ENCODE data around the gene DGCR2. TPM values are rescaled to one million over a fixed set of nuclear protein-coding genes. Genes with fewer than 3 reads are reported as not detected.

The DGCR2 gene
- total and polyA plus RNA-seq, 10 of the 15 experiments (the other 5 are each of a cell fraction or from before 2014, with no cell fraction given) = 0.19 to 28.4 (median 16.0) TPM

- Histone ChIP-seq H2AFZ (ENCODE audit: control insufficient read depth, low read depth, low read length) (no peak overlapping the region), H3K27me3 (replicated peaks in 1 of 2; ENCODE audit: control insufficient read depth in 2 of 2, insufficient read depth in 2 of 2, low read length in 1 of 2) (no peaks in the 10 kb centered on the region), H3K79me2 (ENCODE audit: control insufficient read depth, insufficient read depth, low read length) (peaks cover 74% of the 10 kb centered on the region), H3K4me1 (ENCODE audit: control insufficient read depth, insufficient read depth, low read length) (peaks cover 21% of the 10 kb centered on the region), H3K9me3 (replicated peaks; ENCODE audit: control insufficient read depth, insufficient read depth, low read length) (no peaks in the 10 kb centered on the region), H4K20me1 (ENCODE audit: control insufficient read depth, insufficient read depth) (peaks cover 6% of the 10 kb centered on the region), H3K36me3 (ENCODE audit: control insufficient read depth in 2 of 2, insufficient read depth in 2 of 2, low read length in 1 of 2) (peaks cover 0 to 3% of the 10 kb centered on the region in 2 experiments; a peak in 2 of 4 replicates), H3K27ac (ENCODE audit: control insufficient read depth, insufficient read depth) (no peak overlapping the region), H3K9ac (ENCODE audit: control insufficient read depth, insufficient read depth, low read length) (no peak overlapping the region), H3K4me3 (no peak overlapping the region), H3K4me2 (ENCODE audit: control insufficient read depth, insufficient read depth) (no peak overlapping the region)
- CTCF ChIA-PET = interaction anchor here (0.6 to 2.8 kb wide), 9 partner anchors 11 to 362 kb away, joined by 3 to 19 read pairs (median 4); partner anchors contain the start of genes ESS2 and SLC25A1
- WGBS (ENCODE audit: insufficient coverage, insufficient replicate concordance, low lambda C conversion rate, missing lambda C conversion rate) = 85% methylated on average over 4 of the region's 4 CpGs
- in situ Hi-C loops (cut with MboI) = no loop called here
- SMC1A ChIA-PET (ENCODE audit: uncharacterized antibody, unreplicated experiment) = interaction anchor here (0.9 to 1.5 kb wide), 3 partner anchors 11 to 181 kb away, joined by 3 to 5 read pairs (median 3); no protein-coding TSS in a partner anchor
- intact Hi-C loops (cut with micrococcal nuclease; ENCODE audit: unreplicated experiment) = no loop called here
- POLR2A ChIA-PET = no interaction called here
- BruUV-seq (replicated peaks) = no TSS peak
- RAD21 ChIA-PET (ENCODE audit: unreplicated experiment) = interaction anchor here (1.0 to 2.1 kb wide), 4 partner anchors 29 to 365 kb away, joined by 3 to 8 read pairs (median 4); partner anchors contain the start of genes CDC45 and ESS2
- FAIRE-seq (no peak), ATAC-seq (no peak), DNase-seq (ENCODE audit: low read depth, low spot score) (no peak)
- TF ChIP-seq EP300 (IDR thresholded peaks at IDR 0.05; ENCODE audit: borderline replicate concordance in 1 of 2, control insufficient read depth in 1 of 2, low read depth in 2 of 2, low read length in 2 of 2) (no peak), MTA3 (IDR thresholded peaks at IDR 0.05; ENCODE audit: borderline replicate concordance, low read length) (no peak), CBX3 (IDR thresholded peaks at IDR 0.05; ENCODE audit: borderline replicate concordance, low read depth) (no peak), TARDBP (IDR thresholded peaks at IDR 0.05; ENCODE audit: borderline replicate concordance) (no peak), ATF3 (IDR thresholded peaks at IDR 0.05; ENCODE audit: borderline replicate concordance, extremely low read depth, low read depth, low read length) (no peak), ZNF24 (IDR thresholded peaks at IDR 0.05) (no peak), JUND (IDR thresholded peaks at IDR 0.05; ENCODE audit: low read depth, low read length) (no peak), POLR2A (IDR thresholded peaks at IDR 0.05; ENCODE audit: low read depth, low read length) (no peak), ZNF622 (IDR thresholded peaks at IDR 0.05) (no peak), PRDM15 (CRISPR knock-in tag; IDR thresholded peaks at IDR 0.05) (no peak), SKIL (IDR thresholded peaks at IDR 0.05; ENCODE audit: low read depth, poor library complexity, severe bottlenecking) (no peak), ZSCAN29 (IDR thresholded peaks at IDR 0.05) (no peak), CEBPB (IDR thresholded peaks at IDR 0.05; ENCODE audit: borderline replicate concordance in 1 of 2, low read depth in 2 of 2, low read length in 2 of 2) (no peak)
Observed at GRCh38 chr22:19114984-19115552, 7.1 kb downstream of the DGCR2 start.
